MG63 (cell line): ENCODE data around the gene BMP5. TPM values are rescaled to one million over a fixed set of nuclear protein-coding genes. Genes with fewer than 3 reads are reported as not detected.
"Not testable (repeated sequence)": the region's sequence is repeated elsewhere in the genome, so short reads cannot be mapped to it uniquely, and the experiment has no call there.

Source experiments
- DNase-seq: peaks from one replicate; pipeline ENCODE4 v3.0.0-alpha.2; 2020
- H3K27me3 ChIP-seq: fragments of 250-450 bp; sonication (Bioruptor Pico); 2 replicates; pipeline ENCODE4 v1.5.1; 2020; ENCODE audit warnings: mild to moderate bottlenecking, moderate library complexity
- H3K36me3 ChIP-seq: fragments of 250-450 bp; sonication (Bioruptor Pico); 2 replicates; pipeline ENCODE4 v1.5.1; 2020; ENCODE audit warnings: mild to moderate bottlenecking, moderate library complexity
- H3K4me3 ChIP-seq: fragments of 250-450 bp; sonication (Bioruptor Pico); 2 replicates; pipeline ENCODE4 v1.5.1; 2020; ENCODE audit warnings: mild to moderate bottlenecking, moderate library complexity
- H3K9me3 ChIP-seq: fragments of 250-450 bp; sonication (Bioruptor Pico); 2 replicates; pipeline ENCODE4 v1.5.1; 2020; ENCODE audit warnings: mild to moderate bottlenecking, moderate library complexity
- total RNA-seq: library from RNA; depleted of rRNA; stranded (reverse); fragments of >200 nt; shearing (Covaris generic); gene quantifications from 2 replicates; pipeline ENCODE4 v1.2.3, GENCODE V29; 2014; ENCODE audit warnings: low replicate concordance; rRNA removed

The BMP5 gene
- total RNA-seq, result 4.2 and 4.7 TPM in 2 replicates

GRCh38 chr6:55875400-55875799 is at the start of gene BMP5:
BMP5 (minus strand) TSS chr6:55875590; CDS start chr6:55874865, 725 bp downstream.
- Histone ChIP-seq H3K4me3 (peak within 1 kb of the TSS; percentile 44), H3K36me3 (no peaks in the 10 kb centered on the region), H3K9me3 (no peaks in the 10 kb centered on the region), H3K27me3 (no peaks in the 10 kb centered on the region)
- DNase-seq, result no peak

- H3K27me3 ChIP-seq, result no peaks in the 10 kb centered on the region
- H3K36me3 ChIP-seq, result no peaks in the 10 kb centered on the region
- H3K9me3 ChIP-seq, result no peaks in the 10 kb centered on the region
- no peak overlapping the region for H3K4me3 ChIP-seq
- DNase-seq, result no peak
Observed at GRCh38 chr6:55922406-55922805, 47.0 kb upstream of the BMP5 start.

- Histone ChIP-seq H3K4me3 (no peak overlapping the region), H3K9me3 (no peaks in the 10 kb centered on the region), H3K36me3 (no peaks in the 10 kb centered on the region), H3K27me3 (no peaks in the 10 kb centered on the region)
- no peak for DNase-seq
Observed at GRCh38 chr6:55919716-55920308, 44.4 kb upstream of the BMP5 start.

GRCh38 chr6:55918639-55919038 is 43.2 kb upstream of the BMP5 start:
- no peak for DNase-seq
- Histone ChIP-seq H3K27me3 (no peaks in the 10 kb centered on the region), H3K4me3 (no peak overlapping the region), H3K36me3 (no peaks in the 10 kb centered on the region), H3K9me3 (no peaks in the 10 kb centered on the region)

- Histone ChIP-seq H3K27me3 (no peaks in the 10 kb centered on the region), H3K36me3 (no peaks in the 10 kb centered on the region), H3K9me3 (no peaks in the 10 kb centered on the region), H3K4me3 (no peak overlapping the region)
- DNase-seq, result no peak
Observed at GRCh38 chr6:55917751-55918415, 42.5 kb upstream of the BMP5 start.

- H3K27me3 ChIP-seq, result no peaks in the 10 kb centered on the region
- H3K36me3 ChIP-seq, result no peaks in the 10 kb centered on the region
- DNase-seq, result no peak
- H3K9me3 ChIP-seq, result no peaks in the 10 kb centered on the region
- no peak overlapping the region for H3K4me3 ChIP-seq
Observed at GRCh38 chr6:55916188-55916587, 40.8 kb upstream of the BMP5 start.

- H3K27me3 ChIP-seq, result no peaks in the 10 kb centered on the region
- H3K36me3 ChIP-seq, result no peaks in the 10 kb centered on the region
- no peak overlapping the region for H3K4me3 ChIP-seq
- H3K9me3 ChIP-seq, result no peaks in the 10 kb centered on the region
- DNase-seq, result no peak
Observed at GRCh38 chr6:55913228-55914195, 38.1 kb upstream of the BMP5 start.

- H3K36me3 ChIP-seq, H3K4me3 ChIP-seq, H3K9me3 ChIP-seq, H3K27me3 ChIP-seq, DNase-seq: not testable (repeated sequence)
Observed at GRCh38 chr6:55910466-55910865, 35.1 kb upstream of the BMP5 start.

GRCh38 chr6:55909911-55910310 is 34.5 kb upstream of the BMP5 start:
- not testable (repeated sequence) for H3K9me3 ChIP-seq, DNase-seq, H3K4me3 ChIP-seq, H3K27me3 ChIP-seq, H3K36me3 ChIP-seq

GRCh38 chr6:55902796-55903195 is 27.4 kb upstream of the BMP5 start:
- Histone ChIP-seq H3K27me3 (no peaks in the 10 kb centered on the region), H3K4me3 (no peak overlapping the region), H3K9me3 (no peaks in the 10 kb centered on the region), H3K36me3 (no peaks in the 10 kb centered on the region)
- no peak for DNase-seq

GRCh38 chr6:55901765-55902270 is 26.4 kb upstream of the BMP5 start:
- DNase-seq, result no peak
- H3K27me3 ChIP-seq, result no peaks in the 10 kb centered on the region
- no peaks in the 10 kb centered on the region for H3K9me3 ChIP-seq
- no peak overlapping the region for H3K4me3 ChIP-seq
- H3K36me3 ChIP-seq, result no peaks in the 10 kb centered on the region

- H3K36me3 ChIP-seq, result no peaks in the 10 kb centered on the region
- no peaks in the 10 kb centered on the region for H3K9me3 ChIP-seq
- H3K27me3 ChIP-seq, result no peaks in the 10 kb centered on the region
- no peak for DNase-seq
- H3K4me3 ChIP-seq, result no peak overlapping the region
Observed at GRCh38 chr6:55898342-55898741, 23.0 kb upstream of the BMP5 start.

- no peak for DNase-seq
- Histone ChIP-seq H3K4me3 (no peak overlapping the region), H3K36me3 (no peaks in the 10 kb centered on the region), H3K9me3 (no peaks in the 10 kb centered on the region), H3K27me3 (no peaks in the 10 kb centered on the region)
Observed at GRCh38 chr6:55897346-55897745, 22.0 kb upstream of the BMP5 start.

GRCh38 chr6:55895972-55896730 is 20.8 kb upstream of the BMP5 start:
- Histone ChIP-seq H3K27me3 (no peaks in the 10 kb centered on the region), H3K36me3 (no peaks in the 10 kb centered on the region), H3K9me3 (no peaks in the 10 kb centered on the region), H3K4me3 (no peak overlapping the region)
- DNase-seq, result no peak

- H3K36me3 ChIP-seq, result no peaks in the 10 kb centered on the region
- no peaks in the 10 kb centered on the region for H3K9me3 ChIP-seq
- no peak overlapping the region for H3K4me3 ChIP-seq
- H3K27me3 ChIP-seq, result no peaks in the 10 kb centered on the region
- DNase-seq, result no peak
Observed at GRCh38 chr6:55892749-55893357, 17.5 kb upstream of the BMP5 start.

GRCh38 chr6:55888917-55889316 is 13.5 kb upstream of the BMP5 start:
- no peaks in the 10 kb centered on the region for H3K27me3 ChIP-seq
- no peak for DNase-seq
- H3K36me3 ChIP-seq, result no peaks in the 10 kb centered on the region
- no peaks in the 10 kb centered on the region for H3K9me3 ChIP-seq
- no peak overlapping the region for H3K4me3 ChIP-seq
